Loucy (cell line): ENCODE data around the gene NCKAP5.

ENCODE experiments used
- H2AFZ ChIP-seq: fragments of 200-600 bp; sonication (generic); 2 replicates; pipeline ENCODE4 v1.6.0; 2016; ENCODE audit warnings: antibody characterized with exemption, mild to moderate bottlenecking, low read length, moderate library complexity
- H3F3A ChIP-seq: fragments of 200-600 bp; 2 replicates; pipeline ENCODE4 v1.6.0; 2016; ENCODE audit warnings: antibody characterized with exemption, low read depth, mild to moderate bottlenecking
- H3K27me3 ChIP-seq: fragments of 200-600 bp; sonication (generic); 2 replicates; pipeline ENCODE4 v1.6.1; 2014; ENCODE audit warnings: low read length, mild to moderate bottlenecking; ENCODE audit not compliant: insufficient read depth, poor library complexity, severe bottlenecking
- H3K36me3 ChIP-seq: fragments of 200-600 bp; sonication (generic); 2 replicates; pipeline ENCODE4 v1.6.1; 2016; ENCODE audit warnings: low read length; ENCODE audit not compliant: insufficient read depth
- H3K4me1 ChIP-seq: fragments of 200-600 bp; sonication (generic); 2 replicates; pipeline ENCODE4 v1.5.1; 2014; ENCODE audit warnings: low read length, mild to moderate bottlenecking; ENCODE audit not compliant: insufficient read depth, poor library complexity, severe bottlenecking
- H3K4me2 ChIP-seq: fragments of 200-600 bp; sonication (generic); 2 replicates; pipeline ENCODE4 v1.6.0; 2014; ENCODE audit warnings: antibody characterized with exemption, low read length, low read depth, mild to moderate bottlenecking; ENCODE audit not compliant: poor library complexity, severe bottlenecking
- H3K4me3 ChIP-seq: fragments of 200-600 bp; sonication (generic); 2 replicates; pipeline ENCODE4 v1.5.1; 2014; ENCODE audit warnings: low read length, mild to moderate bottlenecking, mixed read lengths; ENCODE audit not compliant: poor library complexity, severe bottlenecking
- H3K79me2 ChIP-seq: fragments of 200-600 bp; sonication (generic); 2 replicates; pipeline ENCODE4 v1.6.1; 2014; ENCODE audit warnings: low read length; ENCODE audit not compliant: insufficient read depth
- H3K9ac ChIP-seq: fragments of 200-600 bp; sonication (generic); 2 replicates; pipeline ENCODE4 v1.6.0; 2014; ENCODE audit warnings: mild to moderate bottlenecking, low read depth, low read length, moderate library complexity; ENCODE audit not compliant: poor library complexity, severe bottlenecking
- H3K9me2 ChIP-seq: fragments of 200-600 bp; sonication (generic); replicated peaks from 2 replicates; pipeline ENCODE4 v1.6.1; 2016; ENCODE audit warnings: low read depth, low read length, mixed read lengths
- H3K9me3 ChIP-seq: fragments of 200-600 bp; sonication (generic); 2 replicates; pipeline ENCODE4 v1.6.1; 2014; ENCODE audit warnings: mild to moderate bottlenecking, antibody characterized with exemption, low read length, low read depth; ENCODE audit not compliant: insufficient read depth
- H4K20me1 ChIP-seq: fragments of 200-600 bp; sonication (generic); 2 replicates; pipeline ENCODE4 v1.6.0; 2014; ENCODE audit warnings: antibody characterized with exemption, low read length, mild to moderate bottlenecking; ENCODE audit not compliant: insufficient read depth, poor library complexity, severe bottlenecking
- CTCF ChIP-seq: fragments of 200-600 bp; sonication (generic); conservative IDR thresholded peaks from 2 replicates; pipeline ENCODE4 v1.5.1; 2014; ENCODE audit warnings: mild to moderate bottlenecking, antibody characterized with exemption, low read length
- EZH2phosphoT487 ChIP-seq: fragments of 200-600 bp; IDR thresholded peaks from 2 replicates; pipeline ENCODE4 v1.6.1; 2018; ENCODE audit warnings: antibody characterized with exemption, mild to moderate bottlenecking, moderate library complexity, borderline replicate concordance

NCKAP5 gene

GRCh38 chr2:133415210-133415876, 152.9 kb downstream of the NCKAP5 start:
- no peaks in the 10 kb centered on the region for H4K20me1 ChIP-seq
- H3K36me3 ChIP-seq = no peaks in the 10 kb centered on the region
- H3K79me2 ChIP-seq = no peaks in the 10 kb centered on the region

DNA sequence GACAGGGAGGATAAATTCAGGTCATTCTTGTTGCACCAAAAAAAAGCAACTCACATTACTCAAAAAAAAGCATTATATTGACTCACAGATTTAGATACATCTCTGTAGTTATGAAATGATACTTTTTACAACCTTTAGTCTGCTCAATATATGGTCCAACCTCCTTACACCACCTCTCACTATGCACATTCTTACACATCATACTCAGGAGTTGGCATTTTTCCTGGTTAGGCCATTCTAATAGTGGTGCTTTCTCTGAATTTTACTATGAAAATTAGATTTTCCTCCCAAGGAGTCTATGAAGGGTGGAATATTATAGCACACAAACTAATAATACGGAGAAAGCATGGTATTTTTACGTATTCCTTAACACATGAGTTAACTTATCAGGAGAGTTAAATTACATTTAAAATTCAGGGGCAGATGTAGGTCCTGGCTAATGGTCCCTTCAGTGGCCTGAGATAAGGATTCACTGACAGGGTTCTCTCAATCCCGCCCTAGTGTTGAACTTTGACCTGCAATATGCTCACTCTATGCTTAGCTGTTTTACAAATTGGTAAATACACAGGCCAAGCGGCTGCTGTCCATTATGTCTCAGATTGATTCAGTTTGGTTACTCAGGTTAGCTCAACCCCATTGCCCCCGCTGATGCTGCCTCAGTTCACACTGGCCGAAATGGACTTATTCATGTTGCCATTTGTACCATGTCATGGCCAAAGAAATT, 153.6 kb downstream of the NCKAP5 start:
- no peak overlapping the region for H3K4me2 ChIP-seq

More at GRCh38 chr2:133415210-133415876, 152.9 kb downstream of the NCKAP5 start:
- Histone ChIP-seq H3K4me3 (no peak overlapping the region), H3K9me3 (no peaks in the 10 kb centered on the region), H2AFZ (no peak overlapping the region), H3F3A (no peaks in the 10 kb centered on the region), H3K27me3 (no peaks in the 10 kb centered on the region), H3K4me1 (no peaks in the 10 kb centered on the region), H3K9me2 (no peaks in the 10 kb centered on the region), H3K4me2 (no peak overlapping the region), H3K9ac (no peak overlapping the region)
- TF ChIP-seq CTCF (no peak), EZH2phosphoT487 (no peak)

GRCh38 chr2:133413863-133414262, 154.4 kb downstream of the NCKAP5 start:
- Histone ChIP-seq H3F3A (no peaks in the 10 kb centered on the region), H3K4me3 (no peak overlapping the region), H3K9me2 (no peaks in the 10 kb centered on the region)

More for the DNA sequence above, 153.6 kb downstream of the NCKAP5 start:
- Histone ChIP-seq H3K4me1 (no peaks in the 10 kb centered on the region), H3K4me3 (no peak overlapping the region), H3K9ac (no peak overlapping the region), H3K36me3 (no peaks in the 10 kb centered on the region), H3K79me2 (no peaks in the 10 kb centered on the region), H2AFZ (no peak overlapping the region), H4K20me1 (no peaks in the 10 kb centered on the region), H3K9me2 (no peaks in the 10 kb centered on the region), H3K9me3 (no peaks in the 10 kb centered on the region), H3F3A (no peaks in the 10 kb centered on the region), H3K27me3 (no peaks in the 10 kb centered on the region)
- TF ChIP-seq CTCF (no peak), EZH2phosphoT487 (no peak)

More at GRCh38 chr2:133413863-133414262, 154.4 kb downstream of the NCKAP5 start:
- H3K9ac ChIP-seq = no peak overlapping the region
- TF ChIP-seq CTCF (no peak), EZH2phosphoT487 (no peak)
- no peaks in the 10 kb centered on the region for H3K79me2 ChIP-seq
- H3K4me2 ChIP-seq = no peak overlapping the region
- H3K27me3 ChIP-seq = no peaks in the 10 kb centered on the region
- no peaks in the 10 kb centered on the region for H3K36me3 ChIP-seq
- no peaks in the 10 kb centered on the region for H3K4me1 ChIP-seq
- no peaks in the 10 kb centered on the region for H3K9me3 ChIP-seq
- H4K20me1 ChIP-seq = no peaks in the 10 kb centered on the region
- no peak overlapping the region for H2AFZ ChIP-seq
